ENCODE measurements around the gene CACNG3. TPM values are rescaled to one million over a fixed set of nuclear protein-coding genes. Genes with fewer than 3 reads are reported as not detected.

CACNG3 gene
- not detected in 2 replicates for total RNA-seq

DNA sequence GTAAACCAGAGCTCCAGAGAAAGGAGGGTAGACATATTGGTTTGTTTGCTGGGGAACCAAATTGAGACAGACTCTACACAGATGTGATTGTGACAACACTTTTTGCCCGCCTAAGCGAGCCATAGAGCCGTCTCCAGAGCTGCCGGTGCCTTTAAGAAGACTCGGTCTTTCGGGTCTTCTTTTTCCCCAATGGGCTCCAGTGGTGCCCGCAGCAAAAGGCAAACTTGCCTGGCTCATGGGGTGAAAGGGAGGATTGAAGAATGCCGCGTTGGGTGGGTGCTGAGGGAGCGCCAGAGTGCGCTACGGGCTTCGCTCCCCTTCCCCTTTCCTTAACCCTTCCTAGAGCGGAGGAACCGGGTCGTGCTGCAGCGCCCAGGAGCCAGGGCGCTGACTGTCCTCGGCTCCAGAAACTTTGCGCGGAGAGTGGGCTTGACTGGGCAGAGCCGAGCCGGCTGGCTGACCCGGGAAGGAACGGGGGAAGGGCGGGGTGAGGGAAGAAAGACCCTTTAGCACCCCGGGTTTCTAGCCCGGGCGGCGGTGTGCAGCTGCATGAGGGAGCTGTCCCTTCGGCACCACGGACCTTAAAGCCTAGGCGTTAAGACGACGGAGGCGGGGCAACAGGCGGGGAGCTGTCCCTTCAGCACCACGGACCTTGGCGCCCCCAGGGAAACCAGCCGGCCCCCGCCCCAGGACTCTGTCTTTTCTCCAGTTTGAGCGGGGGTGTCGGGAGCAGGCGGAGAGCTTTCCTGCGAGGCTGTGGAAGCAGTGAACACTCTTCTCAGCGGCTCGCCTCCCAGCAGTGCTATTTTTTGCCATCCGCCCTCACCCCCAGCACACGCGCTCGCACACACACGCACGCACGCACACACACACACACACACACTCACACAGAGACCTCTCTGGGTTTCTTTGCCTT, at the start of gene CACNG3:
TSS of gene CACNG3 (plus strand) at position 880 of the 916 bp plus-strand sequence. CDS start 420 bp downstream, outside the sequence.

Measured in pericardium fibroblast (primary cell).